CD4-positive, alpha-beta memory T cell (primary cell): ENCODE data around the gene SH3BP4. TPM values are rescaled to one million over a fixed set of nuclear protein-coding genes. Genes with fewer than 3 reads are reported as not detected.

Experiments
- CTCF ChIA-PET: fragments of 350-600 bp; sonication (Branson Sonifier 250); formaldehyde crosslinking; loops from one replicate; lab custom pipeline; 2021; ENCODE audit warnings: inconsistent platforms; ENCODE audit not compliant: partially characterized antibody; lab: Charles Lee
- POLR2A ChIA-PET: fragments of 350-600 bp; sonication (Branson Sonifier 250); formaldehyde crosslinking; loops from one replicate; lab custom pipeline; 2021; ENCODE audit not compliant: partially characterized antibody; lab: Charles Lee
- DNase-seq, 5 donors: peaks; one replicate each; pipeline versions ENCODE4 v3.0.0 to v3.0.0-alpha.2; 2020 to 2022; ENCODE audit warnings: mixed read lengths in 1 of 5
- H3K27ac ChIP-seq: one replicate; pipeline ENCODE4 v1.7.0; 2013; ENCODE audit warnings: low read depth, low read length
- H3K27me3 ChIP-seq: 2 replicates; pipeline ENCODE4 v1.7.0; 2013; ENCODE audit warnings: mild to moderate bottlenecking, low read length, moderate library complexity; ENCODE audit not compliant: insufficient read depth
- H3K36me3 ChIP-seq: 2 replicates; pipeline ENCODE4 v1.7.0; 2013; ENCODE audit warnings: mild to moderate bottlenecking, low read length, moderate library complexity; ENCODE audit not compliant: insufficient read depth
- H3K4me1 ChIP-seq: 2 replicates; pipeline ENCODE4 v1.7.0; 2013; ENCODE audit warnings: mild to moderate bottlenecking, low read length, moderate library complexity; ENCODE audit not compliant: insufficient read depth
- H3K4me3 ChIP-seq, 2 donors: one replicate each; pipeline ENCODE4 v1.7.0; 2013; ENCODE audit warnings: low read length in 2 of 2, mild to moderate bottlenecking in 1 of 2
- H3K9me3 ChIP-seq, 2 donors: one replicate each; pipeline ENCODE4 v1.7.0; 2013; ENCODE audit warnings: low read length in 2 of 2, control low read depth in 1 of 2; ENCODE audit not compliant: control insufficient read depth in 1 of 2
- H3K27ac Mint-ChIP-seq, 7 donors: one replicate each; pipeline ENCODE4 v1.8.0; 2020 to 2021; ENCODE audit warnings: mixed read lengths in 7 of 7, mild to moderate bottlenecking in 6 of 7, inconsistent platforms in 3 of 7, moderate library complexity in 3 of 7
- H3K27me3 Mint-ChIP-seq, 2 donors: one replicate each; pipeline ENCODE4 v1.8.0; 2020 to 2021; ENCODE audit warnings: mixed read lengths in 2 of 2
- H3K36me3 Mint-ChIP-seq, 2 donors: one replicate each; pipeline ENCODE4 v1.8.0; 2020 to 2021; ENCODE audit warnings: mixed read lengths in 2 of 2, inconsistent platforms in 1 of 2, mild to moderate bottlenecking in 1 of 2
- H3K4me1 Mint-ChIP-seq, 4 donors: one replicate each; pipeline ENCODE4 v1.8.0; 2020 to 2021; ENCODE audit warnings: mixed read lengths in 4 of 4, mild to moderate bottlenecking in 1 of 4
- H3K4me3 Mint-ChIP-seq, 8 donors: one replicate each; pipeline ENCODE4 v1.8.0; 2020 to 2021; ENCODE audit warnings: mixed read lengths in 8 of 8, mild to moderate bottlenecking in 7 of 8, moderate library complexity in 6 of 8, inconsistent platforms in 3 of 8
- H3K9me3 Mint-ChIP-seq, 8 donors: one replicate each; pipeline ENCODE4 v1.8.0; 2020 to 2021; ENCODE audit warnings: mixed read lengths in 8 of 8, mild to moderate bottlenecking in 5 of 8, inconsistent platforms in 3 of 8, moderate library complexity in 1 of 8
- intact Hi-C: fragments of 100-400 bp; cut with micrococcal nuclease; formaldehyde crosslinking; loops from one replicate; pipeline ENCODE4 v1.15.1; 2023
- polyA plus RNA-seq, 2 donors: library from polyadenylated mRNA; unstranded; fragments of 300-500 nt; fragmentation: Illumina TruSeq; gene quantifications; one replicate each; pipeline ENCODE4 v1.2.3, GENCODE V29; 2021
- total RNA-seq, 2 experiments: library from RNA; stranded (reverse); gene quantifications; one replicate each; pipeline ENCODE4 v1.2.3, GENCODE V29; 2021

The SH3BP4 gene
- total and polyA plus RNA-seq, 4 experiments from 2014 or later: 0.20 TPM; not detected in 3

GRCh38 chr2:235083822-235084221 is 132.0 kb downstream of the SH3BP4 start:
- ChIA-PET POLR2A (no interaction called here), CTCF (no interaction called here)
- no peak overlapping the region for H3K4me3 Mint-ChIP-seq
- Histone ChIP-seq H3K27me3 (no peaks in the 10 kb centered on the region), H3K9me3 (no peaks in the 10 kb centered on the region), H3K4me1 (no peaks in the 10 kb centered on the region), H3K36me3 (no peaks in the 10 kb centered on the region), H3K27ac (no peak overlapping the region), H3K4me3 (no peak overlapping the region)
- no peak overlapping the region for H3K27ac Mint-ChIP-seq
- H3K4me1 Mint-ChIP-seq: no peaks in the 10 kb centered on the region
- DNase-seq: no peak
- no peaks in the 10 kb centered on the region for H3K36me3 Mint-ChIP-seq
- H3K9me3 Mint-ChIP-seq: peaks cover 0 to 8% (median 0%) of the 10 kb centered on the region in 8 donors
- intact Hi-C loops: no loop called here
- peaks cover 19 to 22% of the 10 kb centered on the region in 2 donors for H3K27me3 Mint-ChIP-seq

GRCh38 chr2:235084424-235084823 is 132.6 kb downstream of the SH3BP4 start:
- no peaks in the 10 kb centered on the region for H3K36me3 Mint-ChIP-seq
- no peaks in the 10 kb centered on the region for H3K4me1 Mint-ChIP-seq
- Histone ChIP-seq H3K27me3 (no peaks in the 10 kb centered on the region), H3K4me3 (no peak overlapping the region), H3K9me3 (no peaks in the 10 kb centered on the region), H3K27ac (no peak overlapping the region), H3K4me1 (no peaks in the 10 kb centered on the region), H3K36me3 (no peaks in the 10 kb centered on the region)
- ChIA-PET POLR2A (no interaction called here), CTCF (no interaction called here)
- H3K27me3 Mint-ChIP-seq: peaks cover 19 to 22% of the 10 kb centered on the region in 2 donors
- no peak overlapping the region for H3K27ac Mint-ChIP-seq
- no peak for DNase-seq
- peaks cover 0 to 8% (median 0%) of the 10 kb centered on the region in 8 donors for H3K9me3 Mint-ChIP-seq
- intact Hi-C loops: no loop called here
- H3K4me3 Mint-ChIP-seq: no peak overlapping the region

GRCh38 chr2:235085476-235085875 is 133.7 kb downstream of the SH3BP4 start:
- H3K27me3 ChIP-seq: no peaks in the 10 kb centered on the region
- H3K4me3 ChIP-seq: no peak overlapping the region
- no peaks in the 10 kb centered on the region for H3K4me1 Mint-ChIP-seq
- no peak overlapping the region for H3K4me3 Mint-ChIP-seq
- no peaks in the 10 kb centered on the region for H3K4me1 ChIP-seq
- peaks cover 22% of the 10 kb centered on the region in 2 donors for H3K27me3 Mint-ChIP-seq
- DNase-seq: no peak
- peaks cover 0 to 8% (median 0%) of the 10 kb centered on the region in 8 donors for H3K9me3 Mint-ChIP-seq
- no peak overlapping the region for H3K27ac ChIP-seq
- POLR2A ChIA-PET: no interaction called here
- intact Hi-C loops: no loop called here
- H3K9me3 ChIP-seq: no peaks in the 10 kb centered on the region
- H3K36me3 ChIP-seq: no peaks in the 10 kb centered on the region
- no peaks in the 10 kb centered on the region for H3K36me3 Mint-ChIP-seq
- no peak overlapping the region for H3K27ac Mint-ChIP-seq
- CTCF ChIA-PET: no interaction called here

- no peak overlapping the region for H3K4me3 Mint-ChIP-seq
- Histone ChIP-seq H3K4me3 (no peak overlapping the region), H3K36me3 (no peaks in the 10 kb centered on the region), H3K27ac (no peak overlapping the region), H3K9me3 (no peaks in the 10 kb centered on the region), H3K4me1 (no peaks in the 10 kb centered on the region), H3K27me3 (no peaks in the 10 kb centered on the region)
- peaks cover 0 to 8% (median 0%) of the 10 kb centered on the region in 8 donors for H3K9me3 Mint-ChIP-seq
- H3K4me1 Mint-ChIP-seq: no peaks in the 10 kb centered on the region
- POLR2A ChIA-PET: no interaction called here
- intact Hi-C loops: no loop called here
- H3K36me3 Mint-ChIP-seq: no peaks in the 10 kb centered on the region
- no peak overlapping the region for H3K27ac Mint-ChIP-seq
- CTCF ChIA-PET: no interaction called here
- peaks cover 24 to 26% of the 10 kb centered on the region in 2 donors for H3K27me3 Mint-ChIP-seq
- DNase-seq: no peak
Measured at GRCh38 chr2:235086481-235087184, 134.8 kb downstream of the SH3BP4 start.

DNA sequence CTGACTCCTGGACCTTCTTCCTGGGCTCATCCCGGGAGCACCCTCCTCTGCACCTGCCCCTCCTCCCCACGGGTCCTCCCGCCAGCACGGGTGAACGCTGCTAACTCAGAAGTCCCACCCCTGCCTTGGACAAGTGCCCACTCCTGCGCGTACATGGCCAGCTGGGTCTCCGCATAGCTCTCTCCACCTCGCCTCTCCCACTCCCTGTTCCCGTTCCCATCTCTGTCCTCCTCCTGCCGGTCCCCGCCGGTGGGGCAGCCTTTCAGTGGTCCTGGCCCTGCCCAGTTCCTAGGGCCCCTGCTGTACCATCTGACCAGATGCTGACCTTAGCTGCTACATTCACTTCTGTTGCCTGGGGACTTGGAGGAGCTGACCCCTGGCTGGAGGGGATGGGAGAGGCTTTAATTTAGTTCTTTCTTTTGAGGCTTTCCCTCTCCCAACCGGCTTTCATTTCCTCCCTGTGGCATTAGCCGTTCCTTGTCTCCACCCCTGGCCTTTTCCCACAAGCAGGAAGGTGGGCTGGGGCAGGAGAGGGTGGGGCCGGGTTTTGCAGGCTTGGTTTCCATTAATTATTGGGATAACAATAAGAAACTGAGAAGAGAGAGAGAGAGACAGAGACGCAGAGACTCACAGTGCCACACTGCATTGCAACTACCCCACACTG is 136.1 kb downstream of the SH3BP4 start:
- intact Hi-C loops: no loop called here
- no peak overlapping the region for H3K27ac ChIP-seq
- no peaks in the 10 kb centered on the region for H3K4me1 Mint-ChIP-seq
- H3K36me3 ChIP-seq: no peaks in the 10 kb centered on the region
- H3K4me3 Mint-ChIP-seq: no peak overlapping the region
- CTCF ChIA-PET: no interaction called here
- H3K27me3 Mint-ChIP-seq: peaks cover 28 to 29% of the 10 kb centered on the region in 2 donors
- no peaks in the 10 kb centered on the region for H3K4me1 ChIP-seq
- no peaks in the 10 kb centered on the region for H3K9me3 ChIP-seq
- peaks cover 0 to 8% (median 0%) of the 10 kb centered on the region in 8 donors for H3K9me3 Mint-ChIP-seq
- no peak overlapping the region for H3K4me3 ChIP-seq
- no peaks in the 10 kb centered on the region for H3K36me3 Mint-ChIP-seq
- POLR2A ChIA-PET: no interaction called here
- H3K27ac Mint-ChIP-seq: no peak overlapping the region
- DNase-seq: no peak
- H3K27me3 ChIP-seq: no peaks in the 10 kb centered on the region

DNA sequence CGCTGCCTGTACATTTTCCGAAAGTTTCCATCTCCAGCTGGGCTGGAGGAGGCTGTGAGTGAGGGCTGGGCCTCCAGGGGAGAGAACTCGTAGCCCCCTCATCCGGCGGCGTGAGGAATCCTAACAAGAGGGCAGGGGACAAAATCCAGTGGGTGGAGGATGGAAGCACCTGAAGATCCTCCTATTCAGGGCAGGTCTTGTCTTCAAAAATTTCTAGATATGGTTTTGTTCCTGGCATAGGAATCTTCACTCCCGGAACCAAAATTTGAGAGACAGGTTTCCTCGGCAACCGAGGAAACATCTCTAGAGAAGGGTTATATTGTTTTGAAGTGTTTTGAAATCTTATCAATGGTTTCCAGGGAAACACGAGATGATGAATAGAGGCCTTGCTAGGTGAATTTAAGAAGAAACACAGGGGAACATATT is 136.7 kb downstream of the SH3BP4 start:
- POLR2A ChIA-PET: no interaction called here
- H3K27ac Mint-ChIP-seq: no peak overlapping the region
- no peaks in the 10 kb centered on the region for H3K36me3 Mint-ChIP-seq

DNA sequence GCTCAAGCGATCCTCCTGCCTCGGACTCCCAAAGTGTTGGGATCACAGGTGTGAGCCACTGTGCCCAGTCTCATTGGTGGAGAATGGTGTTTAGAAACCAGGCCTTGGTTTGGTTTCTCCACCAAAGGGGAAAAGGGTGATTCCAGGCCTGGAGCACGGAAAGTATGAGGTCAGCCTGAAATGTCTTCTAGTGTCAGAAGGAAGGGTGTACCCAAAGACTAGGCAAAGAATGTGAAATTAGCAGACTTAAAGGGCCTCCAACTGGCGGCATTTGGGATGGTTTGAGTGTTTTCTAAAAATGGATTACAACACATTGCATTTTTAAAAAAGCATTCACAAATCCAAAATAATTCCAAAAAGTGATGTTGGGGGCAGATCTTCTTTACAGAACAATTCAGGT is 139.6 kb downstream of the SH3BP4 start:
- POLR2A ChIA-PET: no interaction called here
- H3K9me3 ChIP-seq: no peaks in the 10 kb centered on the region
- no peak overlapping the region for H3K27ac ChIP-seq
- CTCF ChIA-PET: no interaction called here
- peak overlapping the region in 1 of 7 donors; percentile 12 for H3K27ac Mint-ChIP-seq
- H3K4me1 Mint-ChIP-seq: no peaks in the 10 kb centered on the region
- peaks cover 27 to 37% of the 10 kb centered on the region in 2 donors for H3K27me3 Mint-ChIP-seq
- no peak overlapping the region for H3K4me3 Mint-ChIP-seq
- H3K4me1 ChIP-seq: no peaks in the 10 kb centered on the region
- no peaks in the 10 kb centered on the region for H3K36me3 ChIP-seq
- no peaks in the 10 kb centered on the region for H3K27me3 ChIP-seq
- H3K36me3 Mint-ChIP-seq: no peaks in the 10 kb centered on the region
- H3K4me3 ChIP-seq: no peak overlapping the region
- no peak for DNase-seq
- intact Hi-C loops: no loop called here
- peaks cover 0 to 3% (median 0%) of the 10 kb centered on the region in 8 donors for H3K9me3 Mint-ChIP-seq

More for the DNA sequence above, 136.7 kb downstream of the SH3BP4 start:
- H3K4me3 ChIP-seq: no peak overlapping the region
- Mint-ChIP-seq H3K4me1 (no peaks in the 10 kb centered on the region), H3K27me3 (peaks cover 27 to 28% of the 10 kb centered on the region in 2 donors), H3K4me3 (no peak overlapping the region), H3K9me3 (peaks cover 0 to 8% (median 0%) of the 10 kb centered on the region in 8 donors)
- CTCF ChIA-PET: no interaction called here
- no peak for DNase-seq
- H3K9me3 ChIP-seq: no peaks in the 10 kb centered on the region
- no peak overlapping the region for H3K27ac ChIP-seq
- H3K27me3 ChIP-seq: no peaks in the 10 kb centered on the region
- intact Hi-C loops: no loop called here
- H3K4me1 ChIP-seq: no peaks in the 10 kb centered on the region
- H3K36me3 ChIP-seq: no peaks in the 10 kb centered on the region
